Measurements from ENCODE around the gene CD59.
"Not testable (repeated sequence)": the region's sequence is repeated elsewhere in the genome, so short reads cannot be mapped to it uniquely, and the experiment has no call there.

GRCh38 chr11:33661526-33661925 is 74.7 kb downstream of the CD59 start:
- TF ChIP-seq REST (IDR thresholded peaks at IDR 0.05; ENCODE audit: insufficient read depth in 1 of 2, low read depth in 2 of 2, low read length in 1 of 2); CTCF (IDR thresholded peaks at IDR 0.05); SIN3A (IDR thresholded peaks at IDR 0.05; ENCODE audit: borderline replicate concordance, insufficient read depth, low read depth, low read length); TCF7L2 (IDR thresholded peaks at IDR 0.05; ENCODE audit: low read depth, low read length); POLR2AphosphoS5 (IDR thresholded peaks at IDR 0.05; ENCODE audit: low read depth, low read length): not testable (repeated sequence)
